CMK (cell line): ENCODE results near the gene HIPK3.
"Not testable (repeated sequence)": the region's sequence is repeated elsewhere in the genome, so short reads cannot be mapped to it uniquely, and the experiment has no call there.

ENCODE experiments used
- DNase-seq: peaks from one replicate; pipeline ENCODE4 v3.0.0-alpha.2; 2010; ENCODE audit warnings: low read depth

HIPK3 gene

DNA sequence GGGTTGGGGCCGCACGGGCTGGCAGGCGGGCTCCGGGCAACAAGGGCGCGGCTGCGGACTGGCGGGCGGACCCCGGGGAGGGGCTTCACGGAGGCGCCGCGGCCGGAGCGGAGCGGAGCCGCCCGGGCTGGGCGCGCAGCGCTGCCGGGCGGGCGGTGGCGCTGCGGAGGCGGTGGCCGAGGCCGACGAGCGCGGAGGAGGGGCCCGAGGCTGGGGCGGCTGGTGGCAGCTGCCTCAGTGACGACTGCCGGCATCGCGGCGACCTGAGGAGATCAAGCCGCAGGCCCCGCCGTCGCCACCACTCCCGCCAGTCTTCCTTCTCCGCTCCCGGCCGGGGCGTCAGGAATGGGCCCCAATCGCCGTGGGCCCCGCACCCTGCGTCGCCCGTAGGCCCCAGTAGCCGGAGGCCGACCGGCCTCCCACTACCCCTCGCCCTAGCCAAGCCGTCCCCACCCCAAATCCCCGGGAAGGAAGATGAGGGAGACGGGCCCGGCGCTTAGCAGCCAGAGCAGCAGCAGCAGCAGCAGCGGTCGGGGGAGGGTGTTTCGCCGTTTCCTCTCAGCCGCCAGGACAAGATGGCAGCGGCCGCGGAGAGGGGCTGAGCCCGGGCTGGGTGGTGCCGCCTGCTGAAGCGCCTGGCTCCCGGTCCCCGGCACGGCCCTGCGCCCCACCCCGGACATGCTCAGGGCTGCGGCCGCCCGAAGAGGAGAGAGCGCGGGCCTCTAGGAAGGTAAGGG, at the start of gene HIPK3:
HIPK3 (plus strand) TSS at position 222 of the 737 bp plus-strand sequence.
- no peak for DNase-seq

DNA sequence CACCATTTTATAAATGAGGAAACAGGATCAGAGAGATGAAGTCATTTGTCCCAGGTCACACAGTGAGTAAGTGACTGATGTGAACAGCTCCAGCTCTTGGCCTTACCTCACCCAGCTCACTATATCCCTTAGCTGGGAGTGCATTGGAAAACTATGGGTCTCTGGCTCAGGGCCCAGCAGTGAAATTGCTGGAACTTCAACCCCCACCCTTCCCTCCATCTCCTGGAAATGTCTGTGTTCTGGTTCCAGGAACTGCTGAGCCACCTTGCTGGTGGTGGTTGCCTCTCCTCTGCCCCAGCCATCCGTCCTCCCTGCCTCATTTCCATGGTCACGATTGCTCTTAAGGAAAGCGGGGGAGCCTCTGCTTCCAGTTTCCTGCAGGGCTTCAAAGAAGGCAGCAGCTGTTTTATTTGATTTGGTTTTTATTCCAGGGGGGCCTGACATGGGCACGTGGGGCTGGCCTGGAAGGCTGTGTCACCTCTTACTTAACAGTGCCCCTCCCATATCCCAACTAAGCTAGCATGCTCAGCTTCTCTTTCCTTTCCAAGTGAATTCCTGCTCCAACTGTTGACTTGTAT, 49.7 kb upstream of the HIPK3 start:
- no peak for DNase-seq

DNA sequence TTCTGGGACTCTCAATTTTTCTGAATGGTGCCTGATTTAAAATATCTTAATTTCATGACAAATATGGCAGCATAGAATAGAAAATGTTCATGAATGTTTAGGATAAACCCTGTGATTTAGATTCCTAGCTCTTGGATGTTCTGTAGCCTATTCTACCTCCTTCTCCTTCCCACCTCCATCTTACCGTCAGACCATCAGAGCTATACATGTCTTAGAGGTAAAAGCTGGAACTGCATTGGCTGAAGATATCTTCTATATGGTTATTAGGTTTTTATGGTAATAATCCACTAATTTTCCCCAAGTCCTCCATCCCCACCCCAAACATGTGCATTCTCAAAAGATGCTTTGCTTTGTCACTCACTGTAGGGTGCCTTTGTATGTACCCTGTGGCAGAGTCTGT, 49.0 kb upstream of the HIPK3 start:
- no peak for DNase-seq

DNA sequence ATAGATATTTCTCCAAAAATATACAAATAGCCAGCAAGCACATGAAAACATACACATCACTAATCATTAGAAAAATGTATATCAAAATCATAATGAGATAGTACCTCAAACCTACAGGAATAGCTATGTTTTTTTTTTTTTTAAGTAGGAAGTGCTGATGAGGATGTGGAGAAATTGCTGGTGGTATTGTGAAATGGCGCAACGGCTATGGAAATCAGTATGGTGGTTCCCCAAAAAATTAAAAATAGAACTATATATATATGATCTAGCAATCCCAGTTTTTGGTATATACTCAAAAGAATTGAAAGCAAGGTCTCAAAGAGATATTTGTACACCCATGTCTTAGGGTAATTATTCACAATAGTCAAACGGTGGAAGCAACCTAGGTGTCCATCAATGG, 46.0 kb upstream of the HIPK3 start:
- DNase-seq, result no peak

DNA sequence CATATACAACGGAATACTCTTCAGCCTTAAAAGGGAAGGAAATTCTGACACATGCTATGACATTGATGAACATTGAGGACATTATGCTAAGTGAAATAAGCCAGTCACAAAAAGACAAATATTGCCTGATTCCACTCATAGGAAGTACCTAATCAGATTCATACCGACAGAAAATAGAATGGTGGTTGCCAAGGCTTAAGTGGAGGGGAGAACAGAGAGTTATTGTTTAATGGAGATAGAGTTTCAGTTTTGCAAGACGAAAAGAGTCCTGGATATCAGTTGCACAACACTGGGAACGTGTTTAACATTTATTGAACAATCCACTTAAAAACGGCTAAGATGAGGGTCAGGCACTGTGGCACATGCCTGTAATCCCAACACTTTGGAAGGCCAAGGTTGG, 45.6 kb upstream of the HIPK3 start:
- no peak for DNase-seq

DNA sequence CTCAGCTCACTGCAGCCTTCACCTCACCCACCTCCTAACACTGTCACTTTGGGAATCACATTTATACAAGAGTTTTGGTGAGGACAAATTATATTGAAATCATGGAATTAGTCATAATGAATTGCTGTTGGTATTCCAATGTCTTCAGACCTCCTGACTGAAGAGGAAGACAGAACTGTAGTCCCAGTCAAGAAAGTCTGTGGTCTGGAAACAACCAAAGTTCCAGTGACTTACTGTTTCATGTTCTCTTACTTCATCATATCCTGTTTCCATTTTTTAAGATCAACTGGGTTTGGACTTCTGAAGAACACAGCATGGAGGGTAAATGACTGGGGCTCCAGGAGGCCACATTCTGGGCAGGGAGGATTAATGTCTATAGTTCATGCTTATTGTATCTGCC, 43.0 kb upstream of the HIPK3 start:
- DNase-seq, result no peak

DNA sequence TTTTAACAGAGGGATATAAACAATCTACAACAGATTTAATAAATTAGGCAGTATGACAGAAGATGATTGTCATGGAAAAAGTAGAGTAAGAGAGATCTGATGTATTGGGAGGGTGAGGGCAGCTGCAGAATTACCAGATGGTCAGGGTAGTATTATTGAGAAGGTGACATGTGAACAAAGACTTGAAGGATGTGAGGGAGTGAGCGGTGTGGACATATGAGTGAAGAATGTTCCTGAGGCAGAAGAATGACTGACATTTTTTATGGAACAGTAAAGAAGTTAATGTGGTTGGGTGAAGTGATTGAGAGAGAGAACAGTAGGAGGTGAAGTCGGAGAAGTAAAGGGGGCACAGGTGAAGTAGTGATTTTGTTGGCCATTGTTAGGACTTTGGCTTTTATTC, 42.4 kb upstream of the HIPK3 start:
- no peak for DNase-seq

DNA sequence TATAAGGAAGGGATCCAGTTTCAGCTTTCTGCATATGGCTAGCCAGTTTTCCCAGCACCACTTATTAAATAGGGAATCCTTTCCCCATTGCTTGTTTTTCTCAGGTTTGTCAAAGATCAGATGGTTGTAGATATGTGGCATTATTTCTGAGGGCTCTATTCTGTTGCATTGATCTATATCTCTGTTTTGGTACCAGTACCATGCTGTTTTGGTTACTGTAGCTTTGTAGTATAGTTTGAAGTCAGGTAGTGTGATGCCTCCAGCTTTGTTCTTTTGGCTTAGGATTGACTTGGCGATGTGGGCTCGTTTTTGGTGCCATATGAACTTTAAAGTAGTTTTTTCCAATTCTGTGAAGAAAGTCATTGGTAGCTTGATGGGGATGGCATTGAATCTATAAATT, 40.5 kb upstream of the HIPK3 start:
- not testable (repeated sequence) for DNase-seq

DNA sequence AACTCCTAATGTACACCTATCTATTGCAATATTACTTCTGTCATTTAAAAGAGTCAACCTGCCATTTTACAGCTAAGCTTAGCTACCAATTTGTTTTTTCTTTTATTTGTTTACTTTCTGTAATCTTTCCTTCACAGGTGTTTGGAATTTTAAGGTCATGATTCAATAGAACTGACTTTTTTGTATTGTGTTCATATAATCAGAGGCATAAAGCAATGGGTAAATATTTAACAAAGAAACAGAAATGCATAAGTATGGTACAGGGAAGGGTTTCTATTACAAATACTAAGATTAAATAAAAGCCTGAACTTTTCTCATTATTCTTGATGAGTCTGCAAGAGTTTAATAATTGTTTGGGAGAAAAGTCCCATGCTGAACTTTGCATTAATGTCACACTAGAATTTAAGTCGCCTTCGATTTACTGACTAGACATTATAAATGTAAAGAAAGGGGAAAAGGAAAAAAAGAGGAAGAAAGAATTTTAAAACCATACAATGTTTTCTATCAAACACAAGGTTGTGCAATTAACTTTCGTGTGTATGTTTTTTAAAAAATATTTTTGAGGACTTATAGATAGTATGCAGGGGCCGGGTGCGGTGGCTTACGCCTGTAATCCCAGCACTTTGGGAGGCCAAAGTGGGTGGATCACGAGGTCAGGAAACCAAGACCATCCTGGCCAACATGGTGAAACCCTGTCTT, 35.0 kb upstream of the HIPK3 start:
- DNase-seq, result no peak

DNA sequence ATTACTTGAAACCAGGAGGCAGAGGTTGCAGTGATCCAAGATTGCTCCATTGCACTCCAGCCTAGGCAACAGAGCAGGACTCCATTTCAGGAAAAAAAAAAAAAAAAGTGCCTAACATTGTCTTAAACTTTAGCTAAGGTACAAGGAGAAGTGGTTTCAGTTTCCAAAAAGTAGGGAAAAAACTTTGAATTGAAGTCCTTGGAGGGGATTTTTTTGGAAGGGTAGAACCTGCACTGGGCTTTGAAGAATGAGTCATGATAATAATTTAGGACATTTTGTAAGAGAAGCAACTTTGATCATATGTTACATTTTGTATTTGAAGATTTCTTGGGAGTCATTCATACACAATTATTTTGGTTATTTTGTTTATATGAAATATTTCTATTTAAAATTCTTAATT, 31.8 kb upstream of the HIPK3 start:
- no peak for DNase-seq

DNA sequence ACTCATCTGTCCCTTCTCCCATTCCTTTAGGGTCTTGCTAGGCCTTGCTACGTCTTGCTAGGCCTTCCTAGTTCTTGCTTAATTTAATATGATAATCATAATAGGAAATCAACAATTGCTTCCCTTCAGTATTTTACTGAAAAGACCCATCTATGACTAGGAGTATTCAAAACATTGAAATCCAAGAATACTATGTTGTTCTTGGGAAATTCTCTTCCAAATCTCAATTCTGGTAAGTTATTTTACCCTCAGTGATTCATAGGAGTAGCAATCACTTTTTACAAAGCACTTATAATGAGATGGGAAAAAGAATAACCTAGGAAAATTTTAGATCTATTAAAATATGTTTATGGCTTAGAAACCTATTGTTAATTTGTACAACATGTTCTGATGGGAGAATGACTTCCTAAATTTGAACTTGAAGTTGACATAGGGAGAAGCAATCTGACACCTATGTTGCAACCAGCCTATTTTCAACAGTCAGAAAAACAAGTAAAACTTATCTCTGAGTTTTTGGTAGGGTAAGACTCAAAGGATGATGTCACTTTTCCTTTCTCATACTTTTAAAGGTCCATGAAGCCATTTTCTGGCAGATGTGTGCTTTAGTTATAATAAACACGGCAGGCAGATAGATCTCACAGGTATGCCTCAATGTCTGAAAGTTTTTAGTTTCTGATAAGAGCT, 29.5 kb upstream of the HIPK3 start:
- no peak for DNase-seq

DNA sequence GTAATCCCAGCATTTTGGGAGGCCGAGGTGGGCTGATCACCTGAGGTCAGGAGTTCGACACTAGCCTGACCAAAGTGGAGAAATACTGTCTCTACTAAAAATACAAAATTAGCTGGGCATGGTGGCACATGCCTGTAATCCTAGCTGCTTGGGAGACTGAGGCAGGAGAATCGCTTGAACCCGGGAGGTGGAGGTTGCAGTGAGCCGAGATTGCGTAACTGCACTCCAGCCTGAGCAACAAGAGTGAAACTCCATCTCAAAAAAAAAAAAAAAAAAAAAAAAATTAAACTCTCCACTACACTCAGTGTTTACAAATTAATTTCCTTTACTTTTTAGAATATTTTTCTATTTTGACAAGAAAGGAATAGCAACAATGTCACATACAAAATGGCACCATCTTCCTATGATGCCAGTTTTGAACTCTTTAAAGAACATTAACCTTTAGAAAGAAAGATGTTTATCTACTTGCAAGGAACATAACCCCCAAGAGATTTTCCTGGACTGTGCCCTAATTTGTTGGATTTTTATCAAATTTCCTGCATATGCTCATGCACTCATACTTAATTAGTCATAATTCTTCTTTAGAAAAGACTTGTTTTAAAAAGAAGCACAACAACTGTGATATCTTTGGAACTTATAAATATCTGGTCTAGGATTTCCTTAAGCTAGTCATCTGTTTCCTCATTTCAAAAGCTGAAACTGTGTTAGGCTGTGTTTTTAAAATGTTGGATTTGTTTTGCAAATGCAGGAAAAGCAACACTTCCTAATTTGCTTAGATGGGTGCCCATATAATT, 22.6 kb upstream of the HIPK3 start:
- no peak for DNase-seq

DNA sequence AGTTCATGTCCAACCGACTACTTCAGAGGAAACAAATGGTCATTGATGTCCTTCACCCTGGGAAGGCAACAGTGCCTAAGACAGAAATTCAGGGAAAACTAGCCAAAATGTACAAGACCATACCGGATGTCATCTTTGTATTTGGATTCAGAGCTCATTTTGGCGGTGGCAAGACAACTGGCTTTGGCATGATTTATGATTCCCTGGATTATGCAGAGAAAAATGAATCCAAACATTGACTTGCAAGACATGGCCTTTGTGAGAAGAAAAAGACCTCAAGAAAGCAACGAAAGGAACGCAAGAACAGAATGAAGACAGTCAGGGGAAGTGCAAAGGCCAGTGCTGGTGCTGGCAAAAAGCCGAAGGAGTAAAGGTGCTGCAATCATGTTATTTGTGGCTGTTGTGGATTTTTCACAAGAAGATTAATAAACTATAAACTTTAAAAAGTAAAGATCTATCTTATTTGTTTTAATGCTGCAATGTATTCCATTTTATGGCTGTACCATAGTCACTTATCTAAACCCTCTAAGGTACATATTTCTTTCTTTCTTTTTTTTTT, 20.1 kb upstream of the HIPK3 start:
- no peak for DNase-seq

DNA sequence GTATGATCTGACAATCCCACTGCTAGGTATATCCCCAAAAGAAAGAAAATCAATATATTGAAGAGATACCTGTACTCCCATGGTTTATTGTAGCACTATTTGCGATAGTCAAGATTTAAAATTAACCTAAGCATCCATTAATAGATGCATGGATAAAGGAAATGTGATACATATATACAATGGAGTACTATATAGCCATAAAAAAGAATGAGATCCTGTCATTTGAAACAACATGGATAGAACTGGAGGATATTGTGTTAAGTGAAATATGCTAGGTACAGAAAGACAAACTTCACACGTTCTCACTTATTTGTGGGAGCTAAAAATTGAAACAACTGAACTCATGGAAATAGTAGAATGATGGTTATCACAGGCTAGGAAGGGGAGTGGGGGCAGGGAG, 14.6 kb upstream of the HIPK3 start:
- no peak for DNase-seq

DNA sequence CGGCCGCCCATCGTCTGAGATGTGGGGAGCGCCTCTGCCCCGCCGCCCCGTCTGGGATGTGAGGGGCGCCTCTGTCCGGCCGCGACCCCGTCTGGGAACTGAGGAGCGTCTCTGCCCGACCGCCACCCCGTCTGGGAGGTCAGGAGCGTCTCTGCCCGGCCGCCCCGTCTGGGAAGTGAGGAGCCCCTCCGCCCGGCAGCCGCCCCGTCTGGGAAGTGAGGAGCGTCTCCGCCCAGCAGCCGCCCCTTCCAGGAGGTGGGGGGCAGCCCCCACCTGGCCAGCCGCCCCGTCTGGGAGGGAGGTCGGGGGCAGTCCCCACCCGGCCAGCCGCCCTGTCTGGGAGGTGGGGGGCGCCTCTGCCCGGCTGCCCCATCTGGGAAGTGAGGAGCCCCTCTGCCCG, 13.5 kb upstream of the HIPK3 start:
- DNase-seq, result not testable (repeated sequence)

DNA sequence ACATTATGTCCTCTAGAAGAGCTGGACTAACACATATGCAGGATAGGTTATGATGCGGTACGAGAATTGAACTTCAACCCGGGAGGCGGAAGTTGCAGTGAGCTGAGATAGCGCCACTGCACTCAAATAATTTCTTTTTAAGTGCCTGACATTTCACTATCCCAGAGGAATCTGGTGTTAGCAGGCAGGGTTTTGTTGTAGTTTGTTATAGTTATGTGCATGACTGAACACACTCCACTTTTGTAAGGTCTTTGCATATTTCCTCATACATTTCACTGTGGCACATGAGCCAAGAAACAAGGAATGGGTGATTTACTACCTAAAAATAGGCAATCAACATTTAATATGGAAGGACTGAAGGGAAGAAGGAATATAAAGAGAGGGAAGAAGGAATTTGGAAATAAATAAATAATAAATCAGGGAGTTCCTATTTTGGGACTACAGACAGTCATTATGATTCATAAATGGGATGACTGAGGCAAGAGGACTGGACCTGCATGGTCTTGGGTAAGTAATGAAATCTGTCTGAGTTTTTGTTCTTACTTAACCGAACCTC, 8.7 kb upstream of the HIPK3 start:
- DNase-seq, result no peak

DNA sequence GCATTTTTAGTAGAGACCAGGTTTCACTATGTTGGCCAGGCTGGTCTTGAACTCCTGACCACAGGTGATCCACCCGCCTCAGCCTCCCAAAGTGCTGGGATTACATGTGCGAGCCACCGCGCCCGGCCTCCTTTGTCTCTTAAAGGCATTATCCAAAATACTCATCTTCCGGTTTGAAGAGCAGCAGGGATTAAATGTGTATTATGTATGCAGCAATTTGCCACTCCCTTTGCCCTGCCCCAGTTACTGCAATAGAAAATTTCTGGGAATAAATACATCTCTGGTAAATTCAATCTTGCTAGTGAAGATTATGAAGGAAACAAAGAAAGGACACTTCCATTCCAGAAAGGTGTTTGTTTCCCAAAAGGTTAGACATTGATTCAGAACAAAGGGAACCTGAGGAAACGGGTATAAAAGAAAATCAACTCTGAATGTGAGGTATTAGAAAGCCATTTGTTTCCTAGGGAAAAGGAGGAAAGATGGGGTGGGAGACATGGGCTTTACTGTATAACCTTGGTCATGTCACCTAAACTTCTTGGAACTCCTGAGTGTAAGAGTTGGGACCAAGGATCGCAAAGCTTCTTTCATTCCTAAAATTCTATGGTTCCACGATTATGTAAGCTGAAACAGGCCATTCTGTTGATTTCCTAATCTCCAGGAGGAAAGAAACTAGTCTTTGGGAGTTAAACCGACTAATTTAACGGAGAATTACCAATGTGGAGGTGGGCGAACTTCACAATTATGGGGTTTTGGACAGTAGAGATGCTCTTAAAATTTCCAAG, 959 bp upstream of the HIPK3 start:
- DNase-seq, result no peak

DNA sequence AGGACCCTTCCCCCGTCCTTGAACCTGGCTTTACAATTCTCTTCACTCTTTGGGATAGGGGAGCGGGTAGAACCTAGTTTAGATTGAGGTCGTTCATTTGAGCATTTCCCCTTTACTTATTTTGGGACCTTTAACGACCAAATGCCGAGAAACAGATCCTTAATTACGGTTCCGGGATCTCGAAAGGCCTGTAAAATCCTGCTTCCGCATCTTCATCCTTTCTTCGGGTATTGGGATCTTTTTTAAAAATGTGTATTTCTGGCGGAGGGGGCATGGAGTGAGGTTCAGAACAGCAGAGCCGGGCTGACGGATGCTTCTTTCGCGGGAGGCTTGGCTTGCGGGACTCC, 395 bp upstream of the HIPK3 start:
- no peak for DNase-seq

DNA sequence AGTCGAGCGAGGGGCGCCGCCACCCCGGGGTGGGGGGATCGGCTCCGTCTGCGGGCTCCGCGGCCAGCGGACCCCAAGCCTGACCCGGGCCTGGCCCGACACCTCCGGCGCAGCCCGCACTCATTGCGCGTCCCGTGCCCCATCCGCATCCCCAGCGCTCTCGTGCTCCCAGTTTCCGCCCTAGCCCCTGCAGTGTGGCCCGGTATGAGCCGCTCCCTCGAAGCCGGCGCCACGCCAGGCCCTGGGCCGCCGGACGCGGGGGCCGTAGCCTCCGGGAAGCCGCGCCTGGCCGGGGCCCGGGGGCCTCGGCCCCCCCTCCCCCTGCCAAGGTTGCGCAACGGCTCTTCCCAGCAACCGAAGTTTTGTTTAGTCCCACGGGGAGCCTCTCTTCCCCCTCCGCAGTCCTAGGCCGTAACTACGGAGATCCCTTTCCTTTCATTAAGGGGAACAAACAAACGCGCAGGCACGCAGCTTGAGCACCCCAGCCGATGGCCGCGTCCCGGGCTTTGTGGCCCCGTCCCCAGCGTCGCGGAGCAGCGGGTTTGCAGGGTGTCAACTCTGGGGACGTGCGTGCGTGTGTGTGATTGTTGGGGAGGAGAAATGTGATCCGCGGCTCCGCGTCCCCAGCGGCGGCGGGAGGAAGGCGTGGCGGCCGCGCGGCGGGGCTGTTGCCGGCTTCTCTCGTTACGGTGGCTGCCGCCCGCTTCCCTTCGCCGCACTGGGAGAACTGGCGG, 883 bp downstream of the HIPK3 start:
- no peak for DNase-seq

DNA sequence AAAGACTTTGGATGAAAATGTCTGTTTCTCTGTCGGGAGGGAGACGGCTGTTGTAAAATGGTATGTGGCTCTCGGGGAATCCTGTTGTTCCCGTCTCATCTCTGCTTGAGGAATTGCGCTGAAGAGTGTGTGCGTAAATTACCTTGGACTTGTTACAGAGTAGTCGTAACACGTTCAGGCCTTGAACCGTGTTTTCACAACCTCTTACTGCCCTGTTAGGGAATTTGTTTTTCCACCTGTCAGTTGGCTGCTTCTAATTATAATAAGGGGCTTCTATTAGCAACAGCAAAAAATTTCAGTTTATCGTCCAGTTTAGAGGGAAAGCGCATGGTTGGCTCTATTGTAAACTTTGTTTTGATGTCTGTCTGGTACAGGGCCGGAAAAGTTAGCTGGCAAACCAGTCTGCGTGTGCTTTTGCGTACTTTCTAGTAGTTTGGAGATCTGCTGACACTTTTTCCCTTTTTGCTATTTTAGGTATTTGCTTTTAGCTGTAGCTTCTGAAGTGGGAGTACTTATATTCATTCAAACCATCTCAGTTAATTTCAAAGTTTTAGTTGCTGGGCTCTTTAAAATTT, 1.5 kb downstream of the HIPK3 start:
- no peak for DNase-seq
